K562 (cell line): ENCODE measurements around the gene FOCAD. TPM values are rescaled to one million over a fixed set of nuclear protein-coding genes. Genes with fewer than 3 reads are reported as not detected.
"Not testable (repeated sequence)": the region's sequence is repeated elsewhere in the genome, so short reads cannot be mapped to it uniquely, and the experiment has no call there.

ENCODE experiments used
- ATAC-seq: fragments of 200-7000 bp; cut with Tn5 transposase; 3 replicates; pipeline ENCODE4 v1.9.1; 2020; ENCODE audit warnings: moderate library complexity
- BruUV-seq: library from RNA; stranded (reverse); fragments of 400-500 nt; replicated peaks from 2 replicates; lab custom pipeline; 2021; lab: Mats Ljungman, UMichigan
- CTCF ChIA-PET: fragments of 300-600 bp; formaldehyde crosslinking; extraction: SDS; loops from one replicate; lab custom pipeline; 2021; ENCODE audit warnings: low intra/inter-chr PET ratio; lab: Yijun Ruan, JAX
- POLR2A ChIA-PET: fragments of 300-600, 350-650 bp; sonication (Branson Sonifier 250); formaldehyde crosslinking; extraction: SDS; loops from one replicate; lab custom pipeline; 2021; ENCODE audit warnings: antibody characterized with exemption, inconsistent platforms; lab: Yijun Ruan, JAX
- DNase-seq, 4 experiments: peaks; one replicate each; pipeline versions ENCODE4 v3.0.0 to v3.0.0-alpha.2; 2011 to 2018; ENCODE audit warnings: low spot score in 3 of 4, mixed read lengths in 3 of 4; ENCODE audit errors: extremely low read depth in 1 of 4
- FAIRE-seq: peaks from 2 replicates; lab custom pipeline; 2011; peaks lifted over from hg19 to GRCh38; lab: Jason Lieb, UNC
- H2AFZ ChIP-seq: 2 replicates; pipeline ENCODE4 v1.6.0; 2011; ENCODE audit warnings: low read depth, low read length, control low read depth, inconsistent platforms
- H3K27ac ChIP-seq: fragments of 200-600 bp; 3 replicates; pipeline ENCODE4 v1.8.0; 2011; ENCODE audit warnings: low read depth, mild to moderate bottlenecking, control low read depth, inconsistent platforms, low read length, moderate library complexity, mixed read lengths; ENCODE audit errors: extremely low read depth
- H3K27me3 ChIP-seq, 2 experiments: fragments of 300-600 bp in 1 of 2; 2 replicates in 1 of 2; 3 replicates in 1 of 2; pipeline versions ENCODE4 v1.6.0 to v1.8.0; 2011; ENCODE audit warnings: inconsistent platforms in 2 of 2, low read length in 2 of 2, mild to moderate bottlenecking in 1 of 2, mixed read lengths in 1 of 2, moderate library complexity in 1 of 2; ENCODE audit not compliant: control insufficient read depth in 2 of 2, insufficient read depth in 2 of 2
- H3K36me3 ChIP-seq: fragments of 300-600 bp; 3 replicates; pipeline ENCODE4 v1.8.0; 2011; ENCODE audit warnings: mild to moderate bottlenecking, low read length, inconsistent platforms; ENCODE audit not compliant: control insufficient read depth, insufficient read depth
- H3K4me1 ChIP-seq, 2 experiments: fragments of 200-600 bp in 1 of 2; replicated peaks in 1 of 2; 2 replicates in 1 of 2; 3 replicates in 1 of 2; pipeline versions ENCODE4 v1.5.1 to v1.8.0; 2011; ENCODE audit warnings: inconsistent platforms in 2 of 2, low read length in 2 of 2, mild to moderate bottlenecking in 1 of 2, mixed read lengths in 1 of 2, moderate library complexity in 1 of 2; ENCODE audit not compliant: control insufficient read depth in 2 of 2, insufficient read depth in 2 of 2
- H3K4me2 ChIP-seq: 2 replicates; pipeline ENCODE4 v1.6.1; 2011; ENCODE audit warnings: low read length, control low read depth, inconsistent platforms, mixed read lengths; ENCODE audit not compliant: insufficient read depth
- H3K4me3 ChIP-seq: fragments of 200-600 bp; sonication (generic), shearing (Covaris generic); 2 replicates; pipeline ENCODE4 v1.5.1; 2016; ENCODE audit warnings: control low read depth, inconsistent platforms
- H3K79me2 ChIP-seq: fragments of 200-600 bp; 3 replicates; pipeline ENCODE4 v1.8.0; 2011; ENCODE audit warnings: low read length, inconsistent platforms; ENCODE audit not compliant: control insufficient read depth, insufficient read depth
- H3K9ac ChIP-seq, 2 experiments: 2 replicates each; pipeline versions ENCODE4 v1.6.0 to v1.6.1; 2011; ENCODE audit warnings: low read depth in 2 of 2, low read length in 2 of 2, control low read depth in 1 of 2, inconsistent platforms in 1 of 2, mild to moderate bottlenecking in 1 of 2, mixed read lengths in 1 of 2; ENCODE audit not compliant: insufficient read depth in 1 of 2
- H3K9me1 ChIP-seq: one replicate; pipeline ENCODE4 v1.6.0; 2011; ENCODE audit warnings: inconsistent platforms, mild to moderate bottlenecking, low read length, moderate library complexity; ENCODE audit not compliant: control insufficient read depth, insufficient read depth
- H3K9me3 ChIP-seq: replicated peaks from 2 replicates; pipeline ENCODE4 v1.5.1; 2011; ENCODE audit warnings: low read depth, low read length, inconsistent platforms; ENCODE audit not compliant: control insufficient read depth, insufficient read depth
- H4K20me1 ChIP-seq: replicated peaks from 2 replicates; pipeline ENCODE4 v1.6.1; 2011; ENCODE audit warnings: low read length, inconsistent platforms, mixed read lengths; ENCODE audit not compliant: control insufficient read depth, insufficient read depth
- ARHGAP35 ChIP-seq: fragments of 450-650 bp; IDR thresholded peaks from 2 replicates; pipeline ENCODE4 v1.6.1; 2018; ENCODE audit not compliant: partially characterized antibody
- BRD9 ChIP-seq: fragments of 450-650 bp; IDR thresholded peaks from 2 replicates; pipeline ENCODE4 v1.6.1; 2018; ENCODE audit warnings: low read depth; ENCODE audit not compliant: partially characterized antibody
- EZH2 ChIP-seq: IDR thresholded peaks from 2 replicates; pipeline ENCODE4 v1.6.1; 2012; ENCODE audit warnings: low read depth, mild to moderate bottlenecking, inconsistent platforms, low read length, borderline replicate concordance
- FOXM1 ChIP-seq, 2 experiments: fragments of 450-650 bp in 1 of 2; sonication (generic) in 1 of 2; formaldehyde crosslinking in 1 of 2; IDR thresholded peaks; 2 replicates each; pipeline versions ENCODE4 v1.6.1 to v1.9.0; 2017 to 2022; ENCODE audit warnings: low read depth in 2 of 2, mild to moderate bottlenecking in 2 of 2, missing genetic modification reagents in 1 of 2, moderate library complexity in 1 of 2
- MEIS2 ChIP-seq: fragments of 450-650 bp; IDR thresholded peaks from 2 replicates; pipeline ENCODE4 v1.6.1; 2014; ENCODE audit warnings: mild to moderate bottlenecking; ENCODE audit not compliant: partially characterized antibody
- PKNOX1 ChIP-seq: fragments of 450-650 bp; IDR thresholded peaks from 2 replicates; pipeline ENCODE4 v1.6.1; 2016
- SREBF1 ChIP-seq: fragments of 150-350 bp; IDR thresholded peaks from 2 replicates; pipeline ENCODE4 v1.6.1; 2014; ENCODE audit warnings: antibody characterized with exemption, low read depth, low read length, borderline replicate concordance
- ZNF12 ChIP-seq: sonication (generic); formaldehyde crosslinking; IDR thresholded peaks from 2 replicates; pipeline ENCODE4 v1.4.0; 2020; ENCODE audit warnings: mild to moderate bottlenecking, missing genetic modification reagents
- ZNF324 ChIP-seq: fragments of 250-450 bp; sonication (Bioruptor Pico); IDR thresholded peaks from 2 replicates; pipeline ENCODE4 v1.4.0; 2020; ENCODE audit warnings: mild to moderate bottlenecking
- ZNF764 ChIP-seq: fragments of 250-450 bp; sonication (Bioruptor Pico); IDR thresholded peaks from 2 replicates; pipeline ENCODE4 v1.4.0; 2020; ENCODE audit warnings: low read depth, mild to moderate bottlenecking, moderate library complexity
- WGBS: fragments of 100-300 bp; shearing (Covaris generic); methylation state at CpG from one replicate; pipeline ENCODE4 v1.1.6; 2016; ENCODE audit warnings: low coverage, mixed read lengths; ENCODE audit not compliant: insufficient coverage; ENCODE audit errors: missing lambda C conversion rate; 5-methylcytosine and 5-hydroxymethylcytosine counted together
- in situ Hi-C: fragments of 300-500 bp; cut with MboI; formaldehyde crosslinking; loops from 4 replicates; pipeline ENCODE4 v1.15.0; 2018; ENCODE audit warnings: inconsistent platforms, mixed read lengths
- intact Hi-C: fragments of 100-400 bp; cut with micrococcal nuclease; formaldehyde crosslinking; loops from 2 replicates; pipeline ENCODE4 v1.14.2; 2022
- polyA plus RNA-seq, 8 experiments: library from polyadenylated mRNA; depleted of rRNA in 4 of 8; stranded (reverse) in 5 of 8; unstranded in 3 of 8; fragments of >200 nt; fragmentation: Nextera tagmentation in 2 of 8; fragmentation: Illumina TruSeq in 1 of 8; extraction: Ambion mirVana in 2 of 8; extraction: Trizol in 1 of 8; gene quantifications; 2 replicates each; pipeline versions ENCODE4 v1.2.1 to v1.2.3, GENCODE V29; 2011 to 2014; ENCODE audit warnings: inconsistent platforms in 1 of 8, missing spikeins in 1 of 8
- total RNA-seq, 7 experiments: library from RNA; depleted of rRNA in 6 of 7; stranded (reverse); fragments of >200 nt in 6 of 7; fragmentation: Illumina TruSeq in 2 of 7; extraction: Trizol in 2 of 7; gene quantifications; 2 replicates each; pipeline versions ENCODE4 v1.2.1 to v1.2.3, GENCODE V29; 2011 to 2021; ENCODE audit warnings: low replicate concordance in 1 of 7

The FOCAD gene
- total and polyA plus RNA-seq, 9 of the 15 experiments (the other 6 are each of a cell fraction or from before 2014, with no cell fraction given) = 0.13 to 2.4 (median 1.6) TPM

DNA sequence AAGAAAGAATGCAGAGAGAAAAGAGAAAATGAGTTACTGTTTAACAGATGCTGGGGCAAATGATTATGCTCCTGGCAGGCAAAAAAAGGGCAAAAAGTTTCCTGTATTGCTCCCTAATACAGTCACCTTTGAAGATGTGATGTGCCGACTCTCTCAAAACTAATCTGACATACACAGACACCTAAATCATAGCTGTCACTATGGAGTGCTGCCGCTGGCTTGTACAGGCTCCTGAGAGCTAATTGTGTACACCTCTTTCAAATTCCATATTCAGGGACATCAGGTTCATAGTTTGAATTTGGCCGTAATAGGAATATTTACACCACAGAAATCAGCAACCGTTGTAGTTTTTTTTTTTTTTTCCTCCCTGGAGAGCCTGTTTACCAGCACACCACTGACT, 12.4 kb upstream of the FOCAD start:
- H3K9me3 ChIP-seq = no peaks in the 10 kb centered on the region
- no peaks in the 10 kb centered on the region for H3K27me3 ChIP-seq
- TF ChIP-seq EZH2 (no peak), ZNF764 (no peak), ZNF12 (CRISPR knock-in tag) (no peak), BRD9 (no peak), MEIS2 (peak; percentile 19), SREBF1 (no peak), ZNF324 (CRISPR knock-in tag) (no peak), ARHGAP35 (no peak), FOXM1 (IDR thresholded peaks at IDR 0.05; ENCODE audit: low read depth) (no peak), FOXM1 (CRISPR knock-in tag; IDR thresholded peaks at IDR 0.05; ENCODE audit: low read depth) (no peak), PKNOX1 (peak; percentile 8; the same call in 1 of the 2 replicates)
- intact Hi-C loops = no loop called here
- no peak overlapping the region for H2AFZ ChIP-seq
- ATAC-seq = no peak
- no peak overlapping the region for H3K4me3 ChIP-seq
- CTCF ChIA-PET = no interaction called here
- no peak overlapping the region for H3K9ac ChIP-seq
- no peak for DNase-seq
- H3K4me2 ChIP-seq = no peak overlapping the region
- FAIRE-seq = no peak
- WGBS = 5% methylated on average over 3 of the region's 4 CpGs
- POLR2A ChIA-PET = interaction anchor here (1.4 kb wide), 1 partner anchor 9 kb away, joined by 4 read pairs; no protein-coding TSS in a partner anchor
- H3K9me1 ChIP-seq = no peaks in the 10 kb centered on the region
- no peaks in the 10 kb centered on the region for H3K36me3 ChIP-seq
- BruUV-seq = no TSS peak
- no peak overlapping the region for H3K27ac ChIP-seq
- in situ Hi-C loops = no loop called here
- no peaks in the 10 kb centered on the region for H4K20me1 ChIP-seq
- no peaks in the 10 kb centered on the region for H3K4me1 ChIP-seq
- no peaks in the 10 kb centered on the region for H3K79me2 ChIP-seq

DNA sequence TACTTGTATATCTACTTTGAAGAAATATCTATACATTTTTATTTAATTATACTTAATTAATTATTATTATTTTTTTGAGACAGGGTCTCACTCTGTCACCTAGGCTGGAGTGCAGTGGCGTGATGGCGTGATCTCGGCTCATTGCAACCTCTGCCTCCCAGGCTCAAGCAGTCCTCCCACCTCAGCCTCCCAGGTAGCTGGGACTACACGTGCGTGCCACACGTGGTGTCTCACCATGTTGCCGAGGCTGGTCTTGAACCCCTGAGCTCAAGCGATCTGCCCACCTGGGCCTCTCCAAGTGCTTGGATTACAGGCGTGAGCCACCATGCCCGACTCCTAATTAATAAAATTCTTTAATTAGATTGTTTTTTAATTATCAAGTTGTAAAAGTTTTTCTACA, 10.5 kb upstream of the FOCAD start:
- DNase-seq, BruUV-seq, H4K20me1 ChIP-seq, H3K79me2 ChIP-seq, H3K4me1 ChIP-seq, FAIRE-seq, H3K9me1 ChIP-seq, H3K9me3 ChIP-seq, ATAC-seq, H3K4me3 ChIP-seq, H3K27me3 ChIP-seq, in situ Hi-C loops, CTCF ChIA-PET, H3K9ac ChIP-seq, H3K27ac ChIP-seq, intact Hi-C loops, H2AFZ ChIP-seq, H3K36me3 ChIP-seq, H3K4me2 ChIP-seq: not testable (repeated sequence)
- POLR2A ChIA-PET = interaction anchor here (0.6 kb wide), 1 partner anchor 27 kb away, joined by 3 read pairs; no protein-coding TSS in a partner anchor
- WGBS = 26% methylated on average over 9 of the region's 10 CpGs
